NCI-H128 (cell line): ENCODE data around the gene ADAM17.

Source experiments
- DNase-seq: peaks from one replicate; lab custom pipeline; 2025; ENCODE audit not compliant: unreplicated experiment; lab: John Stamatoyannopoulos, UW

The ADAM17 gene

GRCh38 chr2:9474361-9475057 lies 81.1 kb downstream of the ADAM17 start, which contains the start of gene IAH1:
TSS of gene IAH1 (plus strand) at chr2:9474551. CDS start at chr2:9474567, 16 bp downstream.
- DNase-seq, result no peak

- no peak for DNase-seq
These were observed 81.7 kb downstream of the ADAM17 start for GRCh38 chr2:9473985-9474360.

GRCh38 chr2:9473308-9473984 lies 82.2 kb downstream of the ADAM17 start:
- DNase-seq, result no peak

GRCh38 chr2:9472511-9472910 lies 83.1 kb downstream of the ADAM17 start:
- DNase-seq, result no peak

- no peak for DNase-seq
These were observed 84.4 kb downstream of the ADAM17 start for GRCh38 chr2:9471206-9471605.

GRCh38 chr2:9467687-9468086 lies 87.9 kb downstream of the ADAM17 start:
- DNase-seq, result no peak

GRCh38 chr2:9466147-9466683 lies 89.4 kb downstream of the ADAM17 start:
- DNase-seq, result no peak

GRCh38 chr2:9465170-9465569 lies 90.5 kb downstream of the ADAM17 start:
- DNase-seq, result no peak

- no peak for DNase-seq
These were observed 92.0 kb downstream of the ADAM17 start for GRCh38 chr2:9463698-9464034.

GRCh38 chr2:9462886-9463697 lies 92.5 kb downstream of the ADAM17 start:
- DNase-seq, result peak; percentile 15

- DNase-seq, result no peak
These were observed 93.3 kb downstream of the ADAM17 start for GRCh38 chr2:9462313-9462712.

GRCh38 chr2:9461079-9461478 lies 94.6 kb downstream of the ADAM17 start:
- no peak for DNase-seq

GRCh38 chr2:9460441-9461017 lies 95.1 kb downstream of the ADAM17 start:
- DNase-seq, result no peak

GRCh38 chr2:9451231-9451630 lies 104.4 kb downstream of the ADAM17 start:
- DNase-seq, result no peak

- no peak for DNase-seq
These were observed 110.5 kb downstream of the ADAM17 start for GRCh38 chr2:9445089-9445488.

GRCh38 chr2:9443526-9443925 lies 112.1 kb downstream of the ADAM17 start:
- no peak for DNase-seq

- DNase-seq, result no peak
These were observed 114.1 kb downstream of the ADAM17 start for GRCh38 chr2:9441556-9441955.

GRCh38 chr2:9440058-9440727 lies 115.4 kb downstream of the ADAM17 start:
- no peak for DNase-seq

- no peak for DNase-seq
These were observed 116.1 kb downstream of the ADAM17 start for GRCh38 chr2:9439536-9439935.
